K562 (cell line): ENCODE measurements around the gene FAR1. TPM values are rescaled to one million over a fixed set of nuclear protein-coding genes. Genes with fewer than 3 reads are reported as not detected.

ENCODE experiments used
- ATAC-seq: fragments of 200-7000 bp; cut with Tn5 transposase; 3 replicates; pipeline ENCODE4 v1.9.1; 2020; ENCODE audit warnings: moderate library complexity
- BruUV-seq: library from RNA; stranded (reverse); fragments of 400-500 nt; replicated peaks from 2 replicates; lab custom pipeline; 2021; lab: Mats Ljungman, UMichigan
- CTCF ChIA-PET: fragments of 300-600 bp; formaldehyde crosslinking; extraction: SDS; loops from one replicate; lab custom pipeline; 2021; ENCODE audit warnings: low intra/inter-chr PET ratio; lab: Yijun Ruan, JAX
- POLR2A ChIA-PET: fragments of 300-600, 350-650 bp; sonication (Branson Sonifier 250); formaldehyde crosslinking; extraction: SDS; loops from one replicate; lab custom pipeline; 2021; ENCODE audit warnings: antibody characterized with exemption, inconsistent platforms; lab: Yijun Ruan, JAX
- DNase-seq, 4 experiments: peaks; one replicate each; pipeline versions ENCODE4 v3.0.0 to v3.0.0-alpha.2; 2011 to 2018; ENCODE audit warnings: low spot score in 3 of 4, mixed read lengths in 3 of 4; ENCODE audit errors: extremely low read depth in 1 of 4
- FAIRE-seq: peaks from 2 replicates; lab custom pipeline; 2011; peaks lifted over from hg19 to GRCh38; lab: Jason Lieb, UNC
- H2AFZ ChIP-seq: 2 replicates; pipeline ENCODE4 v1.6.0; 2011; ENCODE audit warnings: low read depth, low read length, control low read depth, inconsistent platforms
- H3K27ac ChIP-seq: fragments of 200-600 bp; 3 replicates; pipeline ENCODE4 v1.8.0; 2011; ENCODE audit warnings: low read depth, mild to moderate bottlenecking, control low read depth, inconsistent platforms, low read length, moderate library complexity, mixed read lengths; ENCODE audit errors: extremely low read depth
- H3K27me3 ChIP-seq, 2 experiments: fragments of 300-600 bp in 1 of 2; 2 replicates in 1 of 2; 3 replicates in 1 of 2; pipeline versions ENCODE4 v1.6.0 to v1.8.0; 2011; ENCODE audit warnings: inconsistent platforms in 2 of 2, low read length in 2 of 2, mild to moderate bottlenecking in 1 of 2, mixed read lengths in 1 of 2, moderate library complexity in 1 of 2; ENCODE audit not compliant: control insufficient read depth in 2 of 2, insufficient read depth in 2 of 2
- H3K36me3 ChIP-seq: fragments of 300-600 bp; 3 replicates; pipeline ENCODE4 v1.8.0; 2011; ENCODE audit warnings: mild to moderate bottlenecking, low read length, inconsistent platforms; ENCODE audit not compliant: control insufficient read depth, insufficient read depth
- H3K4me1 ChIP-seq, 2 experiments: fragments of 200-600 bp in 1 of 2; replicated peaks in 1 of 2; 2 replicates in 1 of 2; 3 replicates in 1 of 2; pipeline versions ENCODE4 v1.5.1 to v1.8.0; 2011; ENCODE audit warnings: inconsistent platforms in 2 of 2, low read length in 2 of 2, mild to moderate bottlenecking in 1 of 2, mixed read lengths in 1 of 2, moderate library complexity in 1 of 2; ENCODE audit not compliant: control insufficient read depth in 2 of 2, insufficient read depth in 2 of 2
- H3K4me2 ChIP-seq: 2 replicates; pipeline ENCODE4 v1.6.1; 2011; ENCODE audit warnings: low read length, control low read depth, inconsistent platforms, mixed read lengths; ENCODE audit not compliant: insufficient read depth
- H3K4me3 ChIP-seq: fragments of 200-600 bp; sonication (generic), shearing (Covaris generic); 2 replicates; pipeline ENCODE4 v1.5.1; 2016; ENCODE audit warnings: control low read depth, inconsistent platforms
- H3K79me2 ChIP-seq: fragments of 200-600 bp; 3 replicates; pipeline ENCODE4 v1.8.0; 2011; ENCODE audit warnings: low read length, inconsistent platforms; ENCODE audit not compliant: control insufficient read depth, insufficient read depth
- H3K9ac ChIP-seq, 2 experiments: 2 replicates each; pipeline versions ENCODE4 v1.6.0 to v1.6.1; 2011; ENCODE audit warnings: low read depth in 2 of 2, low read length in 2 of 2, control low read depth in 1 of 2, inconsistent platforms in 1 of 2, mild to moderate bottlenecking in 1 of 2, mixed read lengths in 1 of 2; ENCODE audit not compliant: insufficient read depth in 1 of 2
- H3K9me1 ChIP-seq: one replicate; pipeline ENCODE4 v1.6.0; 2011; ENCODE audit warnings: inconsistent platforms, mild to moderate bottlenecking, low read length, moderate library complexity; ENCODE audit not compliant: control insufficient read depth, insufficient read depth
- H3K9me3 ChIP-seq: replicated peaks from 2 replicates; pipeline ENCODE4 v1.5.1; 2011; ENCODE audit warnings: low read depth, low read length, inconsistent platforms; ENCODE audit not compliant: control insufficient read depth, insufficient read depth
- H4K20me1 ChIP-seq: replicated peaks from 2 replicates; pipeline ENCODE4 v1.6.1; 2011; ENCODE audit warnings: low read length, inconsistent platforms, mixed read lengths; ENCODE audit not compliant: control insufficient read depth, insufficient read depth
- LEF1 ChIP-seq: fragments of 450-650 bp; IDR thresholded peaks from 2 replicates; pipeline ENCODE4 v1.6.1; 2016; ENCODE audit warnings: mild to moderate bottlenecking
- PKNOX1 ChIP-seq: fragments of 450-650 bp; IDR thresholded peaks from 2 replicates; pipeline ENCODE4 v1.6.1; 2016
- SPI1 ChIP-seq: IDR thresholded peaks from 2 replicates; pipeline ENCODE4 v1.6.1; 2011; ENCODE audit warnings: low read depth, low read length, control low read depth, borderline replicate concordance
- ZNF143 ChIP-seq: sonication (generic); formaldehyde crosslinking; IDR thresholded peaks from 2 replicates; pipeline ENCODE4 v1.9.0; 2022; ENCODE audit warnings: mild to moderate bottlenecking, missing genetic modification reagents
- ZNF696 ChIP-seq: fragments of 250-450 bp; sonication (Bioruptor Pico); conservative IDR thresholded peaks from 2 replicates; pipeline ENCODE4 v1.4.0; 2020; ENCODE audit warnings: mild to moderate bottlenecking, moderate library complexity
- in situ Hi-C: fragments of 300-500 bp; cut with MboI; formaldehyde crosslinking; loops from 4 replicates; pipeline ENCODE4 v1.15.0; 2018; ENCODE audit warnings: inconsistent platforms, mixed read lengths
- intact Hi-C: fragments of 100-400 bp; cut with micrococcal nuclease; formaldehyde crosslinking; loops from 2 replicates; pipeline ENCODE4 v1.14.2; 2022
- polyA plus RNA-seq, 8 experiments: library from polyadenylated mRNA; depleted of rRNA in 4 of 8; stranded (reverse) in 5 of 8; unstranded in 3 of 8; fragments of >200 nt; fragmentation: Nextera tagmentation in 2 of 8; fragmentation: Illumina TruSeq in 1 of 8; extraction: Ambion mirVana in 2 of 8; extraction: Trizol in 1 of 8; gene quantifications; 2 replicates each; pipeline versions ENCODE4 v1.2.1 to v1.2.3, GENCODE V29; 2011 to 2014; ENCODE audit warnings: inconsistent platforms in 1 of 8, missing spikeins in 1 of 8
- total RNA-seq, 7 experiments: library from RNA; depleted of rRNA in 6 of 7; stranded (reverse); fragments of >200 nt in 6 of 7; fragmentation: Illumina TruSeq in 2 of 7; extraction: Trizol in 2 of 7; gene quantifications; 2 replicates each; pipeline versions ENCODE4 v1.2.1 to v1.2.3, GENCODE V29; 2011 to 2021; ENCODE audit warnings: low replicate concordance in 1 of 7
- TF ChIP-seq, protein P1 (sequence below): fragments of 250-450 bp; sonication (Bioruptor Pico); IDR thresholded peaks from 2 replicates; pipeline ENCODE4 v1.5.0; 2021

Gene FAR1
- total and polyA plus RNA-seq, 9 of the 15 experiments (the other 6 are each of a cell fraction or from before 2014, with no cell fraction given), result 17.7 to 88.2 (median 52.6) TPM

- TF ChIP-seq ZNF143 (CRISPR knock-in tag), result no peak
- no peak for TF ChIP-seq PKNOX1
- no peak for TF ChIP-seq LEF1
- TF ChIP-seq, protein P1, sequence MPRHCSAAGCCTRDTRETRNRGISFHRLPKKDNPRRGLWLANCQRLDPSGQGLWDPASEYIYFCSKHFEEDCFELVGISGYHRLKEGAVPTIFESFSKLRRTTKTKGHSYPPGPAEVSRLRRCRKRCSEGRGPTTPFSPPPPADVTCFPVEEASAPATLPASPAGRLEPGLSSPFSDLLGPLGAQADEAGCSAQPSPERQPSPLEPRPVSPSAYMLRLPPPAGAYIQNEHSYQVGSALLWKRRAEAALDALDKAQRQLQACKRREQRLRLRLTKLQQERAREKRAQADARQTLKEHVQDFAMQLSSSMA (CRISPR knock-in tag), result no peak
- peak; percentile 44; the same call in 1 of the 2 replicates for TF ChIP-seq SPI1
- no peak for TF ChIP-seq ZNF696 (CRISPR knock-in tag)
- Histone ChIP-seq H2AFZ (no peak overlapping the region), H3K9ac (no peak overlapping the region), H3K79me2 (no peaks in the 10 kb centered on the region), H3K27me3 (no peaks in the 10 kb centered on the region), H3K4me2 (no peak overlapping the region), H4K20me1 (no peaks in the 10 kb centered on the region), H3K27ac (no peak overlapping the region), H3K9me3 (no peaks in the 10 kb centered on the region), H3K4me3 (no peak overlapping the region), H3K4me1 (no peaks in the 10 kb centered on the region), H3K9me1 (no peaks in the 10 kb centered on the region), H3K36me3 (no peaks in the 10 kb centered on the region)
- ChIA-PET CTCF (no interaction called here), POLR2A (interaction anchor here (0.7 to 0.9 kb wide), 2 partner anchors 58 to 228 kb away, joined by 3 read pairs; no protein-coding TSS in a partner anchor)
- DNase-seq (no peak), FAIRE-seq (no peak), ATAC-seq (no peak)
- intact Hi-C loops, result no loop called here
- no TSS peak for BruUV-seq
- in situ Hi-C loops, result no loop called here
Measured at GRCh38 chr11:13635804-13636203, 32.7 kb upstream of the FAR1 start.
